ENCODE data around the gene ZNHIT6.
A peak's percentile ranks its signal among the peaks of the same experiment; 100 is the strongest.
"Not testable (repeated sequence)": the region's sequence is repeated elsewhere in the genome, so short reads cannot be mapped to it uniquely, and the experiment has no call there.

ZNHIT6 gene

GRCh38 chr1:85707990-85708828, at the start of gene ZNHIT6:
TSS of gene ZNHIT6 (minus strand) at chr1:85708433. CDS start at chr1:85708284, 149 bp downstream.
- DNase-seq: peak; percentile 92

GRCh38 chr1:85756864-85757263, 48.6 kb upstream of the ZNHIT6 start:
- no peak for DNase-seq

GRCh38 chr1:85748120-85748519, 39.9 kb upstream of the ZNHIT6 start:
- no peak for DNase-seq

GRCh38 chr1:85746777-85747176, 38.5 kb upstream of the ZNHIT6 start:
- no peak for DNase-seq

- DNase-seq: no peak
Measured at GRCh38 chr1:85743814-85744213, 35.6 kb upstream of the ZNHIT6 start.

GRCh38 chr1:85734931-85735330, 26.7 kb upstream of the ZNHIT6 start:
- DNase-seq: no peak

- no peak for DNase-seq
Measured at GRCh38 chr1:85718678-85719340, 10.6 kb upstream of the ZNHIT6 start.

- not testable (repeated sequence) for DNase-seq
Measured at GRCh38 chr1:85714418-85715114, 6.3 kb upstream of the ZNHIT6 start.

GRCh38 chr1:85708829-85709227, 595 bp upstream of the ZNHIT6 start:
- DNase-seq: no peak

GRCh38 chr1:85707267-85707989, 805 bp downstream of the ZNHIT6 start:
- no peak for DNase-seq

GRCh38 chr1:85705940-85706339, 2.3 kb downstream of the ZNHIT6 start:
- DNase-seq: no peak

- no peak for DNase-seq
Measured at GRCh38 chr1:85700422-85700821, 7.8 kb downstream of the ZNHIT6 start.

GRCh38 chr1:85697895-85698294, 10.3 kb downstream of the ZNHIT6 start:
- no peak for DNase-seq

GRCh38 chr1:85692730-85693314, 15.4 kb downstream of the ZNHIT6 start:
- DNase-seq: no peak

- DNase-seq: no peak
Measured at GRCh38 chr1:85689775-85690404, 18.3 kb downstream of the ZNHIT6 start.

GRCh38 chr1:85683292-85684025, 24.8 kb downstream of the ZNHIT6 start:
- no peak for DNase-seq

- no peak for DNase-seq
Measured at GRCh38 chr1:85681087-85681486, 27.1 kb downstream of the ZNHIT6 start.

GRCh38 chr1:85678193-85678592, 30.0 kb downstream of the ZNHIT6 start:
- DNase-seq: no peak

- DNase-seq: no peak
Measured at GRCh38 chr1:85677656-85678055, 30.6 kb downstream of the ZNHIT6 start.

GRCh38 chr1:85672031-85672660, 36.1 kb downstream of the ZNHIT6 start:
- DNase-seq: no peak

GRCh38 chr1:85665932-85666331, 42.3 kb downstream of the ZNHIT6 start:
- no peak for DNase-seq

Data from CD4-positive, alpha-beta T cell treated with Interleukin-15 for 1 hour (primary cell).